Measurements from ENCODE around the gene ARF1. TPM values are rescaled to one million over a fixed set of nuclear protein-coding genes. Genes with fewer than 3 reads are reported as not detected.

The ARF1 gene
- total and polyA plus RNA-seq, 10 of the 15 experiments (the other 5 are each of a cell fraction or from before 2014, with no cell fraction given), result 48.4 to 508 (median 283) TPM

DNA sequence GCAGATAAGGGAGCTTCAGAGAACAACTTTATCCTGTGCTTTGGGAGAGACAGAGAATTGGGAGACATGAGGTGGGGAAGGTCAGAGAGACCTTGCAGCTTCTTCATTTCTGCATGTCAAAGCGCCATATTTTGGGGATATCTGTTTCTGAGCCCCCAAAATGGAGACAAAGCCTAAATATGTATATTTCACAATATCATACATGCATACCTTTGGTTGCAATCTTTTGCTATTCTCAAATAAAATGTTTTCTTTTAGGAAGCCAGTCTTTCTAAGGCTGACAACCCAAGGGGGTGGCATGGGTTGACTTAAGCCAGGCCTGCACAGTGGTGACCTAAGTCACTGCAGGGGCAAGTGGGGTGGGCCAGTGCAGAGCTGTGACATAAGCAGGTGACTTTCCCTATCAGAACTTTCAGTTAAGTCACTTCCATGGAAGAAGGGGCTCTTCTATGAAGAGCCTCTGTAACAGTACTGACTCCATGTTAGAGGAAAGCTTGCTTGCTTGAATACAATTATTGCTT is 40.5 kb downstream of the ARF1 start:
- H3K4me1 ChIP-seq (ENCODE audit: control insufficient read depth, insufficient read depth, low read length), result no peaks in the 10 kb centered on the region
- H3K4me3 ChIP-seq, result no peak overlapping the region
- CTCF ChIA-PET, result interaction anchor here (0.7 to 2.2 kb wide), 5 partner anchors 13 to 642 kb away, joined by 3 to 7 read pairs (median 3); no protein-coding TSS in a partner anchor
- in situ Hi-C loops (cut with MboI), result no loop called here
- H2AFZ ChIP-seq (ENCODE audit: control insufficient read depth, low read depth, low read length), result no peak overlapping the region
- H3K27ac ChIP-seq (ENCODE audit: control insufficient read depth, insufficient read depth), result no peak overlapping the region
- H3K4me2 ChIP-seq (ENCODE audit: control insufficient read depth, insufficient read depth), result no peak overlapping the region
- DNase-seq (ENCODE audit: low read depth, low spot score), result no peak
- H4K20me1 ChIP-seq (ENCODE audit: control insufficient read depth, insufficient read depth), result no peaks in the 10 kb centered on the region
- ATAC-seq, result no peak
- no peak overlapping the region for H3K9ac ChIP-seq (ENCODE audit: control insufficient read depth, insufficient read depth, low read length)
- no peaks in the 10 kb centered on the region for H3K79me2 ChIP-seq (ENCODE audit: control insufficient read depth, insufficient read depth, low read length)
- POLR2A ChIA-PET, result interaction anchor here (0.6 to 0.7 kb wide), 2 partner anchors 13 to 361 kb away, joined by 3 to 4 read pairs; no protein-coding TSS in a partner anchor
- intact Hi-C loops (cut with micrococcal nuclease; ENCODE audit: unreplicated experiment), result no loop called here
- H3K36me3 ChIP-seq (ENCODE audit: control insufficient read depth in 2 of 2, insufficient read depth in 2 of 2, low read length in 1 of 2), result no peaks in the 10 kb centered on the region
- RAD21 ChIA-PET (ENCODE audit: unreplicated experiment), result no interaction called here
- 40% methylated on average over 1 of the region's 1 CpG for WGBS (ENCODE audit: insufficient coverage, insufficient replicate concordance, low lambda C conversion rate, missing lambda C conversion rate)
- no peak for FAIRE-seq
- SMC1A ChIA-PET (ENCODE audit: uncharacterized antibody, unreplicated experiment), result interaction anchor here (1.2 to 1.4 kb wide), 2 partner anchors 9 to 13 kb away, joined by 3 to 4 read pairs; no protein-coding TSS in a partner anchor
- no TSS peak for BruUV-seq (replicated peaks)
- TF ChIP-seq CHD1 (IDR thresholded peaks at IDR 0.05; ENCODE audit: low read depth, low read length) (no peak), SMC3 (IDR thresholded peaks at IDR 0.05; ENCODE audit: borderline replicate concordance, low read length) (no peak), YBX1 (IDR thresholded peaks at IDR 0.05) (no peak), NR2F1 (conservative IDR thresholded peaks at IDR 0.05) (peak; percentile 32; the same call in 1 of the 2 replicates), SMARCA5 (IDR thresholded peaks at IDR 0.05) (no peak)
- H3K27me3 ChIP-seq (replicated peaks in 1 of 2; ENCODE audit: control insufficient read depth in 2 of 2, insufficient read depth in 2 of 2, low read length in 1 of 2), result no peaks in the 10 kb centered on the region
- H3K9me3 ChIP-seq (replicated peaks; ENCODE audit: control insufficient read depth, insufficient read depth, low read length), result no peaks in the 10 kb centered on the region; the same call in 2 of the 3 replicates

DNA sequence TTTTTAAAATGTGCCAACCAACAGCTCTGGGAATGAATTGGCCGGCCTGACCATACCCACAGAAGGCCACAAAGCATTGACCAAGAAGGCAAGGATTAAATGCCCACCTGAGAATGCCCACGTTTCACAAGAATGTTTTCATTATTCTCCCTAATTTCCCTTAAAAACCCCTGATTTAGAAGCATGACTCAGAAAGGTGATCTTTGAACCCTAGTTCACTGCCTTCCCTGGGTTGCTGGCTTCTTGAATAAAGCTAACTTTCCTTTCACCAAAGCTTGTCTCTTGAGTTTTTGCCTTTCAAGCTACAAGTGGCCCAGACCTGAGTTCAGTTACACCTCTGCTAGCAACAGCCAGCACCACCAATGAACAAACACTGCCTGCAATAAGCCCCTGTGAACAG is 41.0 kb downstream of the ARF1 start:
- intact Hi-C loops (cut with micrococcal nuclease; ENCODE audit: unreplicated experiment), result no loop called here
- no peak overlapping the region for H2AFZ ChIP-seq (ENCODE audit: control insufficient read depth, low read depth, low read length)
- CTCF ChIA-PET, result interaction anchor here (0.7 to 2.2 kb wide), 5 partner anchors 12 to 124 kb away, joined by 3 to 7 read pairs (median 3); partner anchors contain the start of gene ARF1

More for the DNA sequence above, 41.0 kb downstream of the ARF1 start:
- 22% methylated on average over 2 of the region's 2 CpGs for WGBS (ENCODE audit: insufficient coverage, insufficient replicate concordance, low lambda C conversion rate, missing lambda C conversion rate)
- H4K20me1 ChIP-seq (ENCODE audit: control insufficient read depth, insufficient read depth), result no peaks in the 10 kb centered on the region
- H3K27ac ChIP-seq (ENCODE audit: control insufficient read depth, insufficient read depth), result no peak overlapping the region
- TF ChIP-seq, protein P1, sequence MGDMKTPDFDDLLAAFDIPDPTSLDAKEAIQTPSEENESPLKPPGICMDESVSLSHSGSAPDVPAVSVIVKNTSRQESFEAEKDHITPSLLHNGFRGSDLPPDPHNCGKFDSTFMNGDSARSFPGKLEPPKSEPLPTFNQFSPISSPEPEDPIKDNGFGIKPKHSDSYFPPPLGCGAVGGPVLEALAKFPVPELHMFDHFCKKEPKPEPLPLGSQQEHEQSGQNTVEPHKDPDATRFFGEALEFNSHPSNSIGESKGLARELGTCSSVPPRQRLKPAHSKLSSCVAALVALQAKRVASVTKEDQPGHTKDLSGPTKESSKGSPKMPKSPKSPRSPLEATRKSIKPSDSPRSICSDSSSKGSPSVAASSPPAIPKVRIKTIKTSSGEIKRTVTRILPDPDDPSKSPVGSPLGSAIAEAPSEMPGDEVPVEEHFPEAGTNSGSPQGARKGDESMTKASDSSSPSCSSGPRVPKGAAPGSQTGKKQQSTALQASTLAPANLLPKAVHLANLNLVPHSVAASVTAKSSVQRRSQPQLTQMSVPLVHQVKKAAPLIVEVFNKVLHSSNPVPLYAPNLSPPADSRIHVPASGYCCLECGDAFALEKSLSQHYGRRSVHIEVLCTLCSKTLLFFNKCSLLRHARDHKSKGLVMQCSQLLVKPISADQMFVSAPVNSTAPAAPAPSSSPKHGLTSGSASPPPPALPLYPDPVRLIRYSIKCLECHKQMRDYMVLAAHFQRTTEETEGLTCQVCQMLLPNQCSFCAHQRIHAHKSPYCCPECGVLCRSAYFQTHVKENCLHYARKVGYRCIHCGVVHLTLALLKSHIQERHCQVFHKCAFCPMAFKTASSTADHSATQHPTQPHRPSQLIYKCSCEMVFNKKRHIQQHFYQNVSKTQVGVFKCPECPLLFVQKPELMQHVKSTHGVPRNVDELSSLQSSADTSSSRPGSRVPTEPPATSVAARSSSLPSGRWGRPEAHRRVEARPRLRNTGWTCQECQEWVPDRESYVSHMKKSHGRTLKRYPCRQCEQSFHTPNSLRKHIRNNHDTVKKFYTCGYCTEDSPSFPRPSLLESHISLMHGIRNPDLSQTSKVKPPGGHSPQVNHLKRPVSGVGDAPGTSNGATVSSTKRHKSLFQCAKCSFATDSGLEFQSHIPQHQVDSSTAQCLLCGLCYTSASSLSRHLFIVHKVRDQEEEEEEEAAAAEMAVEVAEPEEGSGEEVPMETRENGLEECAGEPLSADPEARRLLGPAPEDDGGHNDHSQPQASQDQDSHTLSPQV (IDR thresholded peaks at IDR 0.05), result no peak
- no peak for TF ChIP-seq HDGF (IDR thresholded peaks at IDR 0.05)
- TF ChIP-seq NR2C1 (IDR thresholded peaks at IDR 0.05), result no peak
- no peak for TF ChIP-seq NR2F1 (conservative IDR thresholded peaks at IDR 0.05)
- TF ChIP-seq MEF2A (IDR thresholded peaks at IDR 0.05; ENCODE audit: insufficient read depth, low read depth, low read length), result no peak
- H3K4me1 ChIP-seq (ENCODE audit: control insufficient read depth, insufficient read depth, low read length), result no peaks in the 10 kb centered on the region
- BruUV-seq (replicated peaks), result no TSS peak
- H3K9me3 ChIP-seq (replicated peaks; ENCODE audit: control insufficient read depth, insufficient read depth, low read length), result no peaks in the 10 kb centered on the region; the same call in 2 of the 3 replicates
- ChIA-PET RAD21 (ENCODE audit: unreplicated experiment) (no interaction called here), POLR2A (interaction anchor here (0.6 to 0.7 kb wide), 2 partner anchors 14 to 361 kb away, joined by 3 to 4 read pairs; no protein-coding TSS in a partner anchor), SMC1A (ENCODE audit: uncharacterized antibody, unreplicated experiment) (interaction anchor here (1.2 to 1.4 kb wide), 2 partner anchors 8 to 13 kb away, joined by 3 to 4 read pairs; no protein-coding TSS in a partner anchor)
- H3K9ac ChIP-seq (ENCODE audit: control insufficient read depth, insufficient read depth, low read length), result no peak overlapping the region
- H3K4me3 ChIP-seq, result no peak overlapping the region
- H3K36me3 ChIP-seq (ENCODE audit: control insufficient read depth in 2 of 2, insufficient read depth in 2 of 2, low read length in 1 of 2), result no peaks in the 10 kb centered on the region
- in situ Hi-C loops (cut with MboI), result no loop called here
- ATAC-seq (no peak), FAIRE-seq (no peak), DNase-seq (ENCODE audit: low read depth, low spot score) (no peak)
- H3K79me2 ChIP-seq (ENCODE audit: control insufficient read depth, insufficient read depth, low read length), result no peaks in the 10 kb centered on the region
- no peaks in the 10 kb centered on the region for H3K27me3 ChIP-seq (replicated peaks in 1 of 2; ENCODE audit: control insufficient read depth in 2 of 2, insufficient read depth in 2 of 2, low read length in 1 of 2)
- no peak overlapping the region for H3K4me2 ChIP-seq (ENCODE audit: control insufficient read depth, insufficient read depth)

Measured in GM12878 (cell line).